GM21825 (cell line): ENCODE data around the gene KIF13A.
"Not testable (repeated sequence)": the region's sequence is repeated elsewhere in the genome, so short reads cannot be mapped to it uniquely, and the experiment has no call there.

ENCODE experiments used
- ATAC-seq: cut with Tn5 transposase; IDR thresholded peaks from one replicate; pipeline ENCODE4 v1.9.1; 2021; ENCODE audit warnings: mild to moderate bottlenecking, moderate library complexity; ENCODE audit not compliant: unreplicated experiment

KIF13A gene

DNA sequence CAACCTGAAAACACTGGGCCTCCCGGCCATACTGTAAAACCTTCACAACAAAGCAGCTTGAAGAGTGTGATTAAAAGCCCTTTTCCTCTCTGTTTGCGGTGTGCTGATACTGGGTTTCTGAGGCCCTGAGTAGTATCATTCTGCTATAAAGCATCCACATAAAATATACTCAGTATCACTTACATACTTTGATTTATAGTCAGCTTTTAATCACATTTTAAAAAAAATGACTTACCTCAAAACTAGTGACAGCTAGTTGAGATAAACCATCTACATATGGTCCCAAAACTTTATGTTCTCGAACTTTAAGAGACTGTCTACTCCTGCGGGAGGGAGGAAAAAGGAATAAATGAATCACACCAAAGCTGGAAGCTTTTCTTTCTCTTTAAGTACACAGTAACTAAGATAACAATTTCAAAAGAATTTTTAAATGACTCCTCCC is 135.7 kb downstream of the KIF13A start:
- ATAC-seq: no peak

DNA sequence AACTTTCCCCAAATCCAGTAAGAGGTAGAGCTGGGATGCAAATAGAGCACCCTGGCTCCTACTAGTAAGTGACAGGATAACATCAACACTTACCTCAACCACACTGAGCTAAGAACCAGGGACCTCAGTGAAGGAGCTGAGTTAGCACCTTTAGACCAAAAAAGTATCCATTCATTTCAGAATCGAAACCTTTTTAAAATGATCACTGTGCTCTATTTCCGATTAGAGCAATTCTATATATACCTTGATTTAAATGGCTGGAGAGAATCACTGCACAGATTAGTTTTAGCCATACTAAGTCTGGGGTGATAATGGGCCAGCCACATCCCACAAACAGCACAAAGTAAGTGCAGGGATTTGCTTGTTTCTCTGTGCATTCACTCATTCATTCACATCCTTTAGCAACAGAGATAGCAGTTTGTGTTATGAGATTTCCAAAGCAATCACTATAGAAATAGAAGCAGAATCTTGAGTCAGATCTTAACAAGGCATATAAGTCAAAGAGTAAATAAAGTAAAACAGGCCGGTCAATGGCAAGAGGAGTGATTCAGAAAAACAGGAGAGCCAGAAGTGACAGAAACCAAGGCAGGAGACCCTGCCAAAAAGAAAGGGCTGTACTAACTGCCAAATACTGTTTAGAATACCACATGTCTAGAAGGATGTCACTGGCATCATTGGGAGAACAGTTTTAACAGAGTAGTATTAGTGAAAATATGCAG is 136.3 kb downstream of the KIF13A start:
- ATAC-seq: no peak

DNA sequence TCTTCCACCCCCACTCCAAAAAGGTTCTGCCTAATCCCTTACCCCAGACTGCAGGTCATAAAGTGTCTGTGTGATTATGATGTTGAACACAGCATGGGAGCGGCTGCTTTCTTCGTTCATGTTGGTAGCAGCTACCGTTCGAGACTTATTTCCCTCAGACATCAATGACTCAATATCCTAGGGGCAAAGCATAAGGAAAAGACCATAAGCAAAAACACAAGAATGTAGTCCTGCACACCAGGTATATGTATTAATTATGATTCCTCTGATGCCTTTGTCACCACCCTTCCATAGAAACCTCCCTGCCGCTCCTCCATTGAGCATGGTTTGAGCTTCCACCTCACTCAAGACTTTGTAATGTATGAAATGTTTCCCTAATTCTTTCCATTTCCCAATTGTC is 137.2 kb downstream of the KIF13A start:
- ATAC-seq: no peak

DNA sequence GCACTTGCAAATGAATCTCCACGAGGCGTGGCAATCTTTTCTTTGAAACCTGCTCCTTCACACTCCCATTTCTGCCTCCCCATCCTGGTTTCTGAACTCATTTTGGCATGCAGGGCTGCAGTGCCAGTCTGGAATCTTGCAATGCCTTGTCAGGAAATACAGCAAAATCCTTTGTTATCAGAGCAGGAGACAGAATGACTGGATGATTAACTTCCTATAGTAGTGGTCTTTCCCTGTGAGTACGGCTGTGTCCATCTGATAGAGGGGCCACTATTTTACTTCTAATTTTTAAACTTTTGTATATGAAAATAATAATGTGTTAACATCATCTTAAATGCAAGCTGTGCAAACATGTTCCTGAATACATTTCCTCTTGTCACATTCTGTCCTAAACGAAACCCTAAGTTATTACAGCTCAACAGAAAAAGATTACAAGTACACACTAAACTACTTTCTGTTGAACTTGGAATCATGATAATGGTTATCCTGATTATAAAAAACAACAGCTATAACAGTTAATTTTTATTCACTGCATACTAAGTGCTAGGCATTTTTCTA is 140.2 kb downstream of the KIF13A start:
- no peak for ATAC-seq

DNA sequence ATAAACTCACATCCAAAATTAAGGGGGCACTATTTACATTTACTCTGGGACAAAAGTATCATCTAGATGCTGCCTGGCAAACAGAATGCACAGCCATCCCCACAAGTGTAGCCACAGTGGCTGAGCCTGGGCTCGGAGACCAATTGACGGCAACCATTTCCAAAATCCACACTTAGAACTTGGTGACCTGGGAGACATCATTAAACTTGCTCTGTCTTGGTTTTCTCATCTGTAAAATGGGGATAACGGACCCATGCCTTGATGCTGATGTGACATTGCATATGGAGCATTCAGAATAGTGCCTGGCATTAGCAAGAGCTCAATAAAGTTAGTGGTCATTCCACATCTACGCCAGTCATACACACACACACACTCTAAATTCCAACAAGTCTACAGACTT is 140.7 kb downstream of the KIF13A start:
- ATAC-seq: no peak

DNA sequence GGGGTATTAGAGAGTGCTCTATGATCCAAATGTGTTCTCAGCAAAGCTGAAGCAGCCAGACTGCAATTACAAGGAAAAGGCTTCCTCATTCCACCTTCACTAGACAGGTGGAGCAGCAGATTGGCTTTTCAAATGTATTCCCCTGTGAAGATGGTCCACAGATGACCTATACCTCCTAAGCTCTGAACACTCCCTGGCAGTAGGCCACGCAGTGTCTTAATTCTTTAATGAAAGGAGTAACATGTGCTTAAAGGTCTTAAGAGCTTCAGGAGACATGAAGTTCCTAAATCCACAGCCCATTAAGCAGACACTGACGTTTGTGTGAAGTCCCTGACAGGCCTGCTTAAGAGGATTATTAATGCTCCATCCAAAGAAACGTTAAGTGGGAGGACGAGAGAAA is 141.8 kb downstream of the KIF13A start:
- ATAC-seq: no peak

DNA sequence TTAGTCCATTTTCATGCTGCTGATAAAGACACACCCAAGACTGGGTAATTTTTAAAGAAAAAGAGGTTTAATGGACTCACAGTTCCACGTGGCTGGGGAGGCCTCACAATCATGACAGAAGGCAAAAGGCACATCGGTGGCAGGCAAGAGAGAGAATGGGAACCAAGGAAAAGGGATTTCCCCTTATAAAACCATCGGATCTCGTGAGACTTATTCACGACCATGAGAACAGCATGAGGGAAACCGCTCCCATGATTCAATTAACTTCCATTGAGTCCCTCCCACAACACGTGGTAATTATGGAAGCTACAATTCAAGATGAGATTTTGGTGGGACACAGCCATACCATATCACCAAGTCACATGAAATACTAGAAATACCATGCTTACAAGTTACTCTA is 142.5 kb downstream of the KIF13A start:
- ATAC-seq: not testable (repeated sequence)

DNA sequence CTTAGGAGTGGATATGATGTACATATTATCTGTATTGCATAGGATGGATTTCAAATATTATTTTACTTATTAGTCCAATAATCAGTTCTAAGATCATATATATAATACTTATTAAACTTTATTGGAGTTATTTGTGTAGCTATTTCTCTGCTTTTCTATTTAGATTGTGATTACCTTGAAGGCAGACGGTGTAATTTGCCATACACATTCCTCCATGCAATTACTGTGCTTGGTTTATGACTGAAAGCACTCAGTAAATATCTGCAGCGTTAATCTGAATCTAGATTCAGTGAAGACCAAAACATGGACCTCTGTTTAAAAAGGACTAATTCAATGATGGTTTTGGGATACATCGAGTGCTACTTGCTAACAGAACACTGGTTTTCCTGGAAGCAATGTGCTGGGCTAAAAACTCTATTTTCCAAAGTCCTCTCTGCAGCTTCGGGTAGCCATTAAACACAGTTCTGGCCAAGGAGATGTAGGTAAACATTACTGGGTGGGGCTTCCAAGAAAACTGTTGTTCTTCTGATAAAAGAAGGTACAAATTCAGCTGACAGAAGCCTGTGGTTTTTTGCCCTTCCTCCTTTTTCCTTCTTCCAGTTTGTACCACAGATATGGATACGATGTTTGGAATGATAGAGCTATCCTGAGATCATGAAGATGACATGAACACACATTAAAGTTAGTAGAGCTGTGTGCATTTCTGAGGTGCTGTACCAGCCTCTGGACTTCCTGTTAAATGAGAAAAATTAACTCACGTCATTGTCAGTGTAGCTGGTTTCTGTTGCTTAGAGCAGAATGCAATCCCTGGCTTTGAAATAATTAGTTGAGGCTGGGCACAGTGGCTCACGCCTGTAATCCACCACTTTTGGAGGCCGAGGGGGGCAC is 144.3 kb downstream of the KIF13A start:
- no peak for ATAC-seq

DNA sequence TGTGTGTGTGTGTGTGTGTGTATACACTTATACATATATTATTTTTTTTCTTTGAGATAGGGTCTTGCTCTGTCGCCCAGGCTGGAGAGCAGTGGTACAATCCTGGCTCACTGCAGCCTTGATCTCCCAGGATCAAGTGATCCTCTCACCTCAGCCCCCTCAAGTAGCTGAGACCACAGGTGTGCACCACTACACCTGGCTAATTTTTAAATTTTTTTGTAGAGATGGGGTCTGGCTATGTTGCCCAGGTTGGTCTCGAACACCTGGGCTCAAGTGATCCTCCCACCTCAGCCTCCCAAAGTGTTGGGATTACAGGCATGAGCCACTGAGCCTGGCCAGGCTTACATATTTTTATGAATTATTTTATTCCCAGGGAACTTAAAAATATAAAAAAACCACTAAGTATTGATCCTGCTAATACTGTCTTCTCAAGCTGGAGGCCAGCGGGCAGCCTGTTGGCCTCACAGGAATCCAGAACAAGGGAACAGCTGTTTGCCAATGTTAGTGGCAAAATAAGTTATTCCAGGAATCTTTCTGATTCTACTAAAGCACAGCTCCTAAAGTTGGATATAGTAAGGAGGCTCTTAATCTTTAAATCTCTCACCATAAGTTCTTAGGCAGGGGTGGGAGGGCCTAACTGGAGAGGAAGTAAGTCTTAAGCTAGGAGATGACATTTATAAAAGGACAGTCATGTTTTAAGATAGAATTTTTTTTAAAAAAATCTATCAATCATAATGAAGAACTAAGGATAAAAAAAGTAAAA is 145.2 kb downstream of the KIF13A start:
- no peak for ATAC-seq

DNA sequence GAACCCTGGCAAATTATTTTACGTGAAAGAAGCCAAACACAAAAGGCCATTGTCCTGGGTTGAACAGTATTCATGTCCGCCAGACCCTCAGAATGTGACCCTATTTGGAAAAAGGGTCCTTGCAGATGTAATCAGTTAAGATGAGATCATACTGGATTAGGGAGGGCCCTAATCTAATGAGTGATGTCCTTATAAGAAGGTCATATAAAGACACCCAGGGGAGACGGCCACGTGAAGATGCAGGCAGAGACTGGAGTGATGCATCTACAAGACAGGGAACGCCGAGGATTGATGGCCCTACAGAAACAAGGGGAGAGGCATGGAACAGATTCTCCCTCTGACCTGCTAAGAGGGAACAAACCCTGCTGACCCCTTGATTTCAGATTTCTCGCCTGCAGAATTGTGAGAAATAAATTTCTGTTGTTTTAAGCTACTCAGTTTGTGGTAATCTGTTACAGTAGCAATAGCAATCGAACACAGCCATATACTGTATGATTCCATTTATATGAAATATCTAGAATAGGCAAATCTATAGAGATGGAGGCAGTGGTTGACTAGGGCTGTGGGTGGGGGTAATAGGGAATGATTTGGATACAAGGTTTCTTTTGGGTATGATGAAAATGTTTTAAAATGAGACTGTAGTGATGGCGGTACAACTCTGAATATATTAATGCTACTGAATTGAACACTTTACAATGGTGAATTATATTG is 147.8 kb downstream of the KIF13A start:
- no peak for ATAC-seq

DNA sequence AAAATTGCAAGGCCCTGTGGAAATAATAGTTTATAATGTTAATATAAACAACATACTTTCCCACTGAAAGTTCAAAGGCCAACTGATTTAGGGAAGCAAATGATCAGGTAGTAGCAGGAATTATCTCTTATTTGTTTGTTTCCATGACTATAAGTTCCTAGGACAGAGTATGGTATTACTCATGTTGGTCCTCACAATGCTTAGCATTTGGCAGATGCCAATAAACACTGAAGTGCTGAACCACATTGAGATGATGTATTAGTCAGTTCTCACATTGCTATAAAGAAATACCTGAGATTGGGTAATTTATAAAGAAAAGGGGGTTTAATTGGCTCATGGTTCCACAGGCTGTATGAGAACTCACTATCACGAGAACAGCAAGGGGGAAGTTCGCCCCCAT is 151.1 kb downstream of the KIF13A start:
- ATAC-seq: no peak

DNA sequence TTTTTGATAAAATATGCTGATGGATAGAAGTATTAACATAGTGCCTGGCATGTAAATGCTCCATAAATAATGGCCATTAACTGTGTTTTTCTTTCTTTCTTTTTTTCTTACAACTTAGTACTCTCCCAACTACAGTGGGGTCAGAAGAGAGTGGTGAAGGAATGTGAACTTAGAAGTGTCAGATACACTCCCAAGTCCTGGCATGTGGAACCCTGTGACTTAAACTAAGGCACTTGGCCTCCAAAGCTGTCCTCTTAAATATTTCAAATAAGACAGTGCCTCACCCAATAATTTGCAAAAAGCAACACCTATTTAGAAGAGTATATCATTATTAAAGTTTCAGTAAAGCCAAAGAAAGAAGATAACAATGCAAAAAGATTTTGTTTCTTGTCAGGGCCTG is 151.7 kb downstream of the KIF13A start:
- no peak for ATAC-seq

DNA sequence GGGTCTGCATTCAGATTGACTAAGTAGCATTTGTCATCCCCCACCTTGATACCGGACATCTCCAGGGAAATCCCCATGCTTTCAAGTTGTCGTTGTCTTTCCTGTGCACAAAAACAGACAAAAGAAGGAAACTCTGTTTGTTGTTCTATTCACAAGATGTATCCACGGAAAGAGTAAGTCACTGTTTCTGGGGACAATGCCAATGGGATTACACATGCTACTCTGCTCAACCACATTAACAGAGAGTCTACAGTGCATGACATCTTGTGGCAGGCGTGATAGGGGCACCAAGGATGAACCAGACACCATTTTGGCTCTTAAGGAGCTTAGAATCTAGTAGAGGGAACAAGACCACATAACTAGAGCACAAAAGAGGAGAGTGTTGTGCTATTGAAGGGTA is 156.3 kb downstream of the KIF13A start:
- ATAC-seq: no peak

DNA sequence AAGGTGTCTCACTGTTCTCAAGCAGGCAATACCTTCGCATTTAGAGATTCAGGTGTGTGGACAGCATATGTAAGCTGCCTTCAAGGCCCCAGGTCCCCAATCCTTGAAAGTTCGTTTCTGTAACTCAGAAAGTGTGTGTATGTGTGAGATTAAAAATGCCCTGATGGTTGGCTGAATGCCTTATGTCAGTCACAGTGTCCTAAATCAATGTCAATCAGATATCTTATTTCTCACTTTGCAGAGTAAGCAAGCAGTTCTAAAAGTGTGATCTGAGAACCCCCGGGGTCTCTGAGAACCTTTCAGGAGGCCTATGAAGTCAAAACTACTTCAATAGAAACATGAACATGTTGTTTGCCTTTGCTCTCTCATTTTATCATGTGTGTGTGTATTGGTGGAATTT is 157.5 kb downstream of the KIF13A start:
- ATAC-seq: no peak

DNA sequence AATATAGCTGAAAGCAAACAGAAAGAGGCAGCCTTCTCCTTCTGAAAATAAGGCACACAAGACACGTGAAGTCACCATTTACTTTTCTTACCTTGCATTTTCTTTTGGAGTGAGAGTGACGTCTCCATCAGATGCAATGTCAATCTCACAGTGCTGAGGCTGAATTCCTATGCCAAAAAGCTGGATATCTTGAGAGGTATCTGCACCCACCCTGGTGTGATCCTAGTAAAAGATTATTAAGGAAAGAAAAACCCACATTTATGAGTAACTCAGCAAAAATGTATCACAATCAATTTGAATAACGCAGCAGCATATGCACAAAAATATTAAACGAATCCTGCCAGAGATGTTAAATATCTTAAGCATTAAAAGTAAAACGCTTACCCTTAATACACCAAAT is 159.3 kb downstream of the KIF13A start:
- no peak for ATAC-seq

DNA sequence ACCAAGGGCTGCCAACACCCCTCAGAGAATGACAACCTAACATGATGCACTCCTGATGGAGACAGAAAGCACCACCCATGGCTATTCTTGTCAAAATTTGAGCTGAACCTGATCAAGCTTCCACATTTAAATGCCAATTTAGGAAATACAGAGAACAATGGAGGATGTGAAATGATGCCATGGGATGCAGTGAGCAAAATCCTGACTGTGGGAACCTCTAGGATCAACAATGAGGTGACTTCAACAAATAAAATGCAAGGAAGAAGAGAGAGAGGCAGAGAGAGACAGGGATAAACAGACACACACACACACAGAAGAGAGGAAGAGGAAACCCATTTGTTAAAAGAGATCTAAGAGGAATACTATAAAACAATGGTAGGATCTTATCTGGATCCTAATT is 161.1 kb downstream of the KIF13A start:
- ATAC-seq: no peak

DNA sequence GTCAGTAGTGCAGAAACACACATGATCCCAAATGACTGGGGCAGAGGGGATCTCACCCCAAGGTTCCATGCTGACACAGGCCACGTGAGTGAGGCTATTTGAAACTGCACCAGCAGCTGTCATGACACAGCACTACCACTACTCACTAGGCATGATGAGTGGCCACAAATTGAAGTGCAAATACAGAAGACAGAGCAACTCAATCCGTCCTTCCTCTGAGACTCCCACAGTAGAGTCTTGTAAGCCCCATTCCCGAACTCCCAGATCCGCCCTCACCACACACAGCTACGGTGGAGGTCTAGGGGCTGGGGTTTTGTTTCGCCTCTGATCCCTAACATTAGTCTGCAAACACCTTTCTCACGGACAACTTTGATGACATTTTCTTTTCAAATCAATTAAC is 167.4 kb downstream of the KIF13A start:
- no peak for ATAC-seq

DNA sequence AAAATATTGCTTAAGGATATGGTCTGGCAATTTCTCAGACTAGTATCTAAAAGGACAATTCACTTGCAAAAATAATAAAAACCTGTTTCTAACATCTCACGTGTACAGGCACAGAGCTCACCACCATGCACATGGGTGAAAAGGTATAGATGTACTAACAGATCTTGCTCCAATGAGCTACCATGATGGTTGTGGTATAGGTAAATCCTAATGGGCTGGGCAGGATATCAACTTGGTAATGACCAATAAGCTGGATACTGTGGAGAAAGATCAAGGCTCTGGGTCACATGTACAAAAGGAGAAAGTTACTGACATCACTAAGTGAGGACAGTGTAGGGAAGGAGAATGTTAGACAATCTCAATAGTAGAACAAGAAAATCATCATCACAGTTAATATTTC is 169.7 kb downstream of the KIF13A start:
- ATAC-seq: no peak

DNA sequence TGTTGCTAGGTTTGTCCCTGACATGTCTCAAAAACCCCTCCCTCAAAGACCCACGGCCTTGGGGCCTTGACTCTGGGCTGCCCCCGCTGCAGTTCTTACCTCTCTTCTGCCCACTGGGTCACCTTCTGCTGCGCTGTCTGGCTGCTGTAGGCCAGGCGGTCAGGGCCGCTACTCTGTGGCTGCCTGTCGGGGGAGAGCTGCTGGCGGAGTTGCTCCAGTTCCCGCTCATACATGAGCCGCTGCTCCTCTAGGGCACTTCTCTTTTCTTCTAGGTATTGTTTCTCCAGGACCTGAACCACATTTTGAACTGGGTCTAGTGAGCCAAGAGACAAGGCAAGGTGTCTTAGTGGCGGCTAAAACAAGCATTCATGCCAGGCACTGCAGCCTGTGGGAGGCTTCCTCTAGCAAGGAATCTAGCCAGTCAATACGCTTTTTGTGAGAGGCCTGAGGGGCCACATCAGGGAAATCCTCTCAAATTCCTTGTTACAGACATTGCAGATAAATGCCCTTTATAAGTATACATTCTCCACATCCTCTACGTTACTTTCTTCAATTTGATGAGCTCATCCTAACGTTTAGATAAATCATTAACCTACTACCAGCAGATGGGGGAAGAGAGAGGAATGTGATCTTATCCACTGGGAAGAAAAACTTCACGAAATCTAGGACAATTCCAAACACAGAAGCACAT is 170.4 kb downstream of the KIF13A start:
- ATAC-seq: no peak

DNA sequence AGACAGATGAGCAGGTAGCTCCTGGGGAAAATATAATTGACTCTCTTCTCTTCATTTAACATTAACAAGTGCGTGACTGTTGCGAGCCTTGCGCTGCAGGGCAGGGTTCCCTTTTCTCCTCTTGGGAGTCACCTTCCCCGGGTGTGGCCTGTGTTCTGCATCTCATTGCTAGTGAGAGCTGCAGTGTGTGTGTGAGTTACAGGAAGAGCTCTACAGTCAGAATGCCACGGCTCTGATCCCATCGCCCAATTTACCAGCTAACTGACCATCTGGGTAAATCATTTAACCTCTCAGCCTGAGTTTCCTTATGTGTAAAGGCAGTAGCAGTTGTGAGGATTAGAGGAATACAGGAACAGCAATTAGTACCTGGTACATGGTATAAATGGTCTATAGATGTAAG is 173.9 kb downstream of the KIF13A start:
- no peak for ATAC-seq
